ENCODE results near the gene CYP24A1. TPM values are rescaled to one million over a fixed set of nuclear protein-coding genes. Genes with fewer than 3 reads are reported as not detected.

Gene CYP24A1
- polyA plus RNA-seq, 2 donors, result 0.39 to 1.6 TPM

DNA sequence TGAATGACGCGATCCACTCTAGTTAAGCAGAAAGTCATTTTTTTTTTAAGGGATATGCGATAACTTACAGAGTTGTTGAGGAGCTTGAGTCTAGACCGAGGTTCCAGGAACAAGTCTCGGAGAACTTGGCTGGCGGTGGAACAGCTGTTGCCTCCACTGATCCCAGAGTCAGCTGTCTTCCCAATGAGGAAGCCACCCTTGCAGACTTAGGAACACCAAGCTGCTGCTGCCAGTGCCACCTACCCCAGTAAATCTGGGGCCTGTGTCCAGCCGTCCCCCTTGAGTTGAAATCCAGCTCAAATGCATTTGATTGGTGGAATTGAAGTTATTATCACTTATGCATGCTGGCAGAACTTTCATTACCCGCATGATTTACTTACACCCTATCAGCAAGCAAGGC is 40.8 kb upstream of the CYP24A1 start:
- WGBS, 2 donors, result 89 to 93% methylated on average over 8 of the region's 8 CpGs
- Histone ChIP-seq H3K36me3 (ENCODE audit: control insufficient read depth in 2 of 2, insufficient read depth in 2 of 2, low read length in 1 of 2) (peaks cover 0 to 6% of the 10 kb centered on the region in 2 donors), H3K9me3 (ENCODE audit: control insufficient read depth in 2 of 2, insufficient read depth in 1 of 2, low read depth in 1 of 2, low read length in 1 of 2) (no peaks in the 10 kb centered on the region), H3K4me1 (ENCODE audit: control insufficient read depth in 2 of 2, insufficient read depth in 2 of 2, low read length in 1 of 2) (no peaks in the 10 kb centered on the region), H3K4me3 (ENCODE audit: low read depth in 1 of 2, low read length in 2 of 2) (no peak overlapping the region), H3K27me3 (ENCODE audit: control insufficient read depth in 1 of 2, insufficient read depth in 2 of 2, low read length in 2 of 2) (no peaks in the 10 kb centered on the region), H3K27ac (ENCODE audit: low read depth in 2 of 2, low read length in 1 of 2) (no peak overlapping the region)

DNA sequence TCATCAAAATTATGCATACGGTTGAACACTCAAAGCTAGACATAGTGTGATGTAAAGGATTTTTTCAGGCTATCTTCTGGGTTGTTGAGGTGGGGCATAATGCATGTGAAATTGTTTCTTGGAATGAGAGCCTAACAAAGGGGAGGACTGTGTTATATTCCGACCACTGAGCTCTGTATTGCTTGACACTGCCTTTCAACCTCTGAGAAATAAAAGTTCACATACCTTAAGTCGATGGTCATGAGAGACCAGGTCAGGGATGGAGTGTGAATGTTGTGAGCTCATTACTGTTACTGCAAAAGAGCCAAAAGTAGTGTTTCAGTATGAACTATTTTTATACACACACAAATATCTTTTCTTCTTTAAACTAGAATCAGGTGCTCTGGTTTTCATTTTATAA is 39.1 kb upstream of the CYP24A1 start:
- no peak overlapping the region for H3K4me3 ChIP-seq (ENCODE audit: low read depth in 1 of 2, low read length in 2 of 2)
- H3K4me1 ChIP-seq (ENCODE audit: control insufficient read depth in 2 of 2, insufficient read depth in 2 of 2, low read length in 1 of 2), result no peaks in the 10 kb centered on the region
- no peaks in the 10 kb centered on the region for H3K27me3 ChIP-seq (ENCODE audit: control insufficient read depth in 1 of 2, insufficient read depth in 2 of 2, low read length in 2 of 2)
- peaks cover 0 to 5% of the 10 kb centered on the region in 2 donors for H3K36me3 ChIP-seq (ENCODE audit: control insufficient read depth in 2 of 2, insufficient read depth in 2 of 2, low read length in 1 of 2)
- WGBS, 2 donors, result 86 to 93% methylated on average over 3 of the region's 3 CpGs
- H3K9me3 ChIP-seq (ENCODE audit: control insufficient read depth in 2 of 2, insufficient read depth in 1 of 2, low read depth in 1 of 2, low read length in 1 of 2), result no peaks in the 10 kb centered on the region
- no peak overlapping the region for H3K27ac ChIP-seq (ENCODE audit: low read depth in 2 of 2, low read length in 1 of 2)

DNA sequence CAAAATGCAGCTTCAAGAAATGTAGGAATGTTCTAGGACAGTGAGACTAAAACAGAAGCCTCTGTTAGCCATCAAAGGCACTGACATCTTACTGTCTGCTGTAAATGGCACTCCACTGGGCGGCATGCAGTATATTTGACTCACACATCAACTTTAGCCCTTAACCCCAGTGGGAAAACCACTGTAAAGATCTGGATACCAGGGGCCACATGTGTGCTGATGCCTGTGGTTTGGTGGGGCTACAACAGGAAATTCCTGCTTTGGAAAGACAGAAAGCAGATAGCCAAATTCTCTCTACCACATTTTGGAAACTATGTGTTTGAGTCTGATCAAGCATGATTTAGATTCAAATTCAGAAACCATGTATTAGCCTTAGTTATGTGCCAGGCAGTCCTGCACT is 38.4 kb upstream of the CYP24A1 start:
- Histone ChIP-seq H3K27me3 (ENCODE audit: control insufficient read depth in 1 of 2, insufficient read depth in 2 of 2, low read length in 2 of 2) (no peaks in the 10 kb centered on the region), H3K4me1 (ENCODE audit: control insufficient read depth in 2 of 2, insufficient read depth in 2 of 2, low read length in 1 of 2) (no peaks in the 10 kb centered on the region), H3K4me3 (ENCODE audit: low read depth in 1 of 2, low read length in 2 of 2) (no peak overlapping the region), H3K27ac (ENCODE audit: low read depth in 2 of 2, low read length in 1 of 2) (no peak overlapping the region), H3K36me3 (ENCODE audit: control insufficient read depth in 2 of 2, insufficient read depth in 2 of 2, low read length in 1 of 2) (peaks cover 0 to 3% of the 10 kb centered on the region in 2 donors), H3K9me3 (ENCODE audit: control insufficient read depth in 2 of 2, insufficient read depth in 1 of 2, low read depth in 1 of 2, low read length in 1 of 2) (no peaks in the 10 kb centered on the region)
- 83 to 85% methylated on average over 1 of the region's 1 CpG for WGBS, 2 donors

DNA sequence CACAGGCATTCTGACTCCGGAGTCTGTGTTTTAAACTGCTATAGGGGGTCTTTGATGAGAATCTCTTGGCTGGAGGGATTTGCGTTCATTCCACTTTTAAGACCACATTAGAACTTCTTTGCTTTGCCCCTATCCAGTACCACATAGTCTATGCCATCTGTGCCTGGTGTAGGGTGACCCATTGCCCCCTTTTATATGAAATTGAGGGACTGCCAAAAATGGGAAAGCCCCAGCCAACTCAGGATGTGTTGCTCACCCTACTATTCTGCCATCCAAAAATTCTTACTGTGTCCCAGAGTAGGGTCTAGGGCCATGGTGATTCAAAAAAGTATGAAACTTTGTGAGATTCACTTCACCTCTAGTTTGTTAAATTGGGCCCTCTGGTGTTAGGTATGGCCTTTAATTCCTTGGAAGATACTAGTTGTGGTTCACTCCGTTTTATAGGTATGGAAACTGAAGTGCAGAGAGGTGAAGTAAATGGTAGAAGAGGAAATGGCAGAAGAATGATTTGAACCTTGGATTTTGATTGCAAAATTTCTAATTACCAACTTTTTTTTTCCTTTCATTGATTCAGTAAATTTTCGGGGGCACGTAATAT is 35.5 kb upstream of the CYP24A1 start:
- no peaks in the 10 kb centered on the region for H3K9me3 ChIP-seq (ENCODE audit: control insufficient read depth in 2 of 2, insufficient read depth in 1 of 2, low read depth in 1 of 2, low read length in 1 of 2)
- no peaks in the 10 kb centered on the region for H3K4me1 ChIP-seq (ENCODE audit: control insufficient read depth in 2 of 2, insufficient read depth in 2 of 2, low read length in 1 of 2)
- H3K27ac ChIP-seq (ENCODE audit: low read depth in 2 of 2, low read length in 1 of 2), result no peak overlapping the region
- H3K36me3 ChIP-seq (ENCODE audit: control insufficient read depth in 2 of 2, insufficient read depth in 2 of 2, low read length in 1 of 2), result peaks cover 0 to 3% of the 10 kb centered on the region in 2 donors
- H3K27me3 ChIP-seq (ENCODE audit: control insufficient read depth in 1 of 2, insufficient read depth in 2 of 2, low read length in 2 of 2), result no peaks in the 10 kb centered on the region
- WGBS, 2 donors, result 77% methylated on average over 5 of the region's 5 CpGs
- peak overlapping the region in 1 of 2 donors; percentile 87 for H3K4me3 ChIP-seq (ENCODE audit: low read depth in 1 of 2, low read length in 2 of 2)

DNA sequence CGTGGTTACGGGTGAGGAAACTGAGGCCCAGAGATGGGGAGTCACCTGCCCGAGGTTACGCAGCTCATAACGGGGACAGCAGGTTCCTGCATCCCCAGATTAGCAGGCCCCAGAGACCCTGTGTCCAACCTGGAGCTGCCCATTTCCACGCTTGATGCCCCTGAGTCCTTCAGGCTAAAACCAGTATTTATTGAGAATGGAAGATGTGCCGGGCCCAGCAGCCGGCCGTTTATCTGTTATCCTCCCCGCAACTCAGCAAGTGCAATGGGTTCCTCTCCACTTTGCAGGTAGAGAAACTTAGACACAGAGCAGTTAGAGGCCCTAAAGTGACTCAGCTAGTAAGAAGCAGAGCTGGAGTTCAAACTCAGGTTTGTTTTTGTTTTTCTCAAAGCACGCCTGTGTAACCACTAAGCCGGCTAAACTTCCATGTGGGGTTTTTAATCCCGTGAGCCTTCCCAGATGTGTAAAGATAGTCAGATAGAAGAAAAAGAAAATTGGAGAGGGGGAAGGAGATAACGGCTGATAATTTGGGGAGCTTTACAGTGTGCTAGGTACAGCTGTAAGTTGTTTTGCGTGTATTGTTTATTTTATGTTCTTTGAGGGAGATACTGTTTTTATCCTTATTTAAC is 34.9 kb upstream of the CYP24A1 start:
- H3K27ac ChIP-seq (ENCODE audit: low read depth in 2 of 2, low read length in 1 of 2), result peak overlapping the region; percentile 92 to 97
- H3K4me1 ChIP-seq (ENCODE audit: control insufficient read depth in 2 of 2, insufficient read depth in 2 of 2, low read length in 1 of 2), result peaks cover 0 to 2% of the 10 kb centered on the region in 2 donors
- WGBS, 2 donors, result 2 to 3% methylated on average over 15 of the region's 15 CpGs
- H3K36me3 ChIP-seq (ENCODE audit: control insufficient read depth in 2 of 2, insufficient read depth in 2 of 2, low read length in 1 of 2), result peaks cover 0 to 3% of the 10 kb centered on the region in 2 donors
- H3K9me3 ChIP-seq (ENCODE audit: control insufficient read depth in 2 of 2, insufficient read depth in 1 of 2, low read depth in 1 of 2, low read length in 1 of 2), result no peaks in the 10 kb centered on the region
- no peaks in the 10 kb centered on the region for H3K27me3 ChIP-seq (ENCODE audit: control insufficient read depth in 1 of 2, insufficient read depth in 2 of 2, low read length in 2 of 2)
- peak overlapping the region; percentile 87 to 97 for H3K4me3 ChIP-seq (ENCODE audit: low read depth in 1 of 2, low read length in 2 of 2)

DNA sequence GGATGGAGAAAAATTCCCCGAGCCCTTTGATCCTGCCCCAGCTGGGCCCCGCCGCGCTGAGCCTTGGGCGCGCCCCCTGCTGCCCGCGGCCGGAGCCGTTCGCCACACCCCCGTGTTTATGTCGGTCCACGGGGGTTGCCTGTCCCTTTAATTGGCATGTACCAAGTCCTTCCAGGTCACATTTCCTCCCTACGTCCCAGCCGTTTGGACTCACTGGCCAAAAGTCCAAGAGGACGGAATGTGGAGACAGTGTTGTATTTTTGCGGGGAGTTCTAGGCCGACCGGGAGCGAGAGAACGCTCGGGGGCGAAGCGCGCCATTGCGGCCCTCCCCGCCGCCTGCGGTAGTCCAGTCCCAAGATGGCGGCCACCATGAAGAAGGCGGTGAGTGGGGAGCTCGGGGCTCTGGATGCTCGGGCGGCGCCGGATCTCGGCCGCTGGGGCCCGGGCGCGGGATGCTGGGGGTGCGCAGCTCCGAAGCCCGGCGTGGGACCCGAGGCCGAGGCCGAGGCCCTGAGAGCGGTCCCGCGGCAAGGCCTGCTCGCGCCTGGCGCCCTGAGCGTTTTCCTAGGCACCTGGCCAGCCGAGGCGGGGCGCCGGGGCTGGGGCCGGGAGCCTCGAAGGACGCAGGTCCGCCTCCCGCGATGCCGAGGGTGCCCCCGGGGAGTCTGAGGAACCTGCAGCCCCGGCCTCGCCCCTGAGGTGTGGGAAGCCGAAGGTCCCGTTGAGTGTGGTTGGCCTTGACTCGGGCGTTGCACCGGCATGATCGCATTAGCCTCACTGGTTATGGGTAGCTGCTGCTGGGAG is 34.2 kb upstream of the CYP24A1 start, which contains the start of gene PFDN4:
TSS of gene PFDN4 (plus strand) at position 345 of the 805 bp plus-strand sequence. CDS start at position 359, 14 bp downstream.
- Histone ChIP-seq H3K36me3 (ENCODE audit: control insufficient read depth in 2 of 2, insufficient read depth in 2 of 2, low read length in 1 of 2) (peaks cover 0 to 3% of the 10 kb centered on the region in 2 donors), H3K27me3 (ENCODE audit: control insufficient read depth in 1 of 2, insufficient read depth in 2 of 2, low read length in 2 of 2) (no peaks in the 10 kb centered on the region), H3K9me3 (ENCODE audit: control insufficient read depth in 2 of 2, insufficient read depth in 1 of 2, low read depth in 1 of 2, low read length in 1 of 2) (no peaks in the 10 kb centered on the region), H3K4me3 (ENCODE audit: low read depth in 1 of 2, low read length in 2 of 2) (peak within 1 kb of the TSS; percentile 87 to 97), H3K4me1 (ENCODE audit: control insufficient read depth in 2 of 2, insufficient read depth in 2 of 2, low read length in 1 of 2) (peaks cover 0 to 2% of the 10 kb centered on the region in 2 donors), H3K27ac (ENCODE audit: low read depth in 2 of 2, low read length in 1 of 2) (peak within 1 kb of the TSS; percentile 92 to 97)
- WGBS, 2 donors, result 0% methylated on average over 64 to 76 of the region's 76 CpGs

DNA sequence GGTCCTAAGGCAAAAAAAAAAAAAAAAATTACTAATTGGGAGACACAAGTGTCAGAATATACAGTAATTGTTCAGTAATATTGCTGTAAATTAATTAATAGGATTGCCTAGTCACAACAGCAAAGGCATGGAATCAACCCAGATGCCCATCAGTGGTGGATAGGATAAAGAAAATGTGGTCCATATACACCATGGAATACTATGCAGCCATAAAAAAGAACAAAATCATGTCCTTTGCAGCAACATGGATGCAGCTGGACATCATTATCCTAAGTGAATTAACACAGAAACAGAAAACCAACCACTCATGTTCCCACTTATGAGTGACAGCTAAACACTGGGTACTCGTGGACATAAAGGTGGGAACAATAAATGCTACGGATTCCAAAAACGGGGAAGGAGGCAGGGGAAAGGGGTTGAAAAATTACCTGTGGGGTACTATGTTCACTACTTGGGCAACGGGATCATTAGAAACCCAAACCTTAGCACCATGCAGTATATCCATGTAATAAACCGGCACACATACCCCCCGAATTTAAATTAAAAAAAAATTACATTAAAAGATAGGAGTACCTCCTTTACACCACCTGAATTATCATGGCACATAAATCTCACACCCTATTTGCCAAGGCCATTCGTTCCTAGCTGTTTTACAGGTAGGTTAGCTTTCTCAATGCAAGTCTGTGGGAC is 33.4 kb upstream of the CYP24A1 start:
- H3K4me3 ChIP-seq (ENCODE audit: low read depth in 1 of 2, low read length in 2 of 2), result no peak overlapping the region
- no peaks in the 10 kb centered on the region for H3K9me3 ChIP-seq (ENCODE audit: control insufficient read depth in 2 of 2, insufficient read depth in 1 of 2, low read depth in 1 of 2, low read length in 1 of 2)
- H3K36me3 ChIP-seq (ENCODE audit: control insufficient read depth in 2 of 2, insufficient read depth in 2 of 2, low read length in 1 of 2), result peaks cover 0 to 2% of the 10 kb centered on the region in 2 donors
- peaks cover 0 to 2% of the 10 kb centered on the region in 2 donors for H3K4me1 ChIP-seq (ENCODE audit: control insufficient read depth in 2 of 2, insufficient read depth in 2 of 2, low read length in 1 of 2)
- no peaks in the 10 kb centered on the region for H3K27me3 ChIP-seq (ENCODE audit: control insufficient read depth in 1 of 2, insufficient read depth in 2 of 2, low read length in 2 of 2)
- H3K27ac ChIP-seq (ENCODE audit: low read depth in 2 of 2, low read length in 1 of 2), result no peak overlapping the region
- 53 to 57% methylated on average over 7 of the region's 7 CpGs for WGBS, 2 donors

DNA sequence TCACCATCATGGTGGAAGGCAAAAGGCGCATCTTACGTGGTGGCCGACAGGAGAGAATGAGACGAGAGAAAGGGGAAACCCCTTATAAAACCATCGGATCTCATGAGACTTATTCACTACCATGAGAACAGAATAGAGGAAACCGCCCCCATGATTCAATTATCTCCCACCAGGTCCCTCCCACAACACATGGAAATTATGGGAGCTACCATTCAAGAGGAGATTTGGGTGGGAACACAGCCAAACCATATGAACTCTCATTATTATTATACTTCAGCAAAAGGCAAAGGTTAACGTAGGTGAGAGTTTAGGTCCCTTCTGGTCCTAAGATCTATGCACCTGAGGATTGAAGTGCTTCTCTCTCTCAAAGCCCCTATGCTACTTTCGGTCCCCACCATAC is 31.7 kb upstream of the CYP24A1 start:
- H3K4me1 ChIP-seq (ENCODE audit: control insufficient read depth in 2 of 2, insufficient read depth in 2 of 2, low read length in 1 of 2), result peaks cover 2% of the 10 kb centered on the region in 2 donors
- no peaks in the 10 kb centered on the region for H3K9me3 ChIP-seq (ENCODE audit: control insufficient read depth in 2 of 2, insufficient read depth in 1 of 2, low read depth in 1 of 2, low read length in 1 of 2)
- 84% methylated on average over 8 of the region's 8 CpGs for WGBS, 2 donors
- H3K36me3 ChIP-seq (ENCODE audit: control insufficient read depth in 2 of 2, insufficient read depth in 2 of 2, low read length in 1 of 2), result no peaks in the 10 kb centered on the region
- H3K27ac ChIP-seq (ENCODE audit: low read depth in 2 of 2, low read length in 1 of 2), result no peak overlapping the region
- no peaks in the 10 kb centered on the region for H3K27me3 ChIP-seq (ENCODE audit: control insufficient read depth in 1 of 2, insufficient read depth in 2 of 2, low read length in 2 of 2)
- H3K4me3 ChIP-seq (ENCODE audit: low read depth in 1 of 2, low read length in 2 of 2), result no peak overlapping the region

DNA sequence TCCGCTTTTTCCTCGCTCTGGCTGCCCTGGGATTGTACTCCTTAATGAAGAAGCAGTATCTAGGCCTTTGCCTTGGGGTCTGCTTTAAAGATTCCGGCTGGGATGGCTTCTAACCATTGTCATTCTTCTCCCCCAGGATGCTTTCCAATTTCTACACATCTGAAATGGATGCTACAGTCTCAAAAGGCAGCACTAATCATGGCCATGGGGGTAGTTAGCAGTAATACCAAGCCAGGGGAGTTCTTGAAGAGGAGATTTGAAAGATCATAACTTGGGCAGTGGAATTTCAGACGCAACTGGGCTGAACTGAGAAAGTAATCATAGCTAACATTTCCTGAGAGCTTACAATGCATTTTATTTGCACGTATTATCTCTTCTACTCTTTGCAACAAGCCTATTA is 30.7 kb upstream of the CYP24A1 start:
- Histone ChIP-seq H3K9me3 (ENCODE audit: control insufficient read depth in 2 of 2, insufficient read depth in 1 of 2, low read depth in 1 of 2, low read length in 1 of 2) (no peaks in the 10 kb centered on the region), H3K36me3 (ENCODE audit: control insufficient read depth in 2 of 2, insufficient read depth in 2 of 2, low read length in 1 of 2) (no peaks in the 10 kb centered on the region), H3K27me3 (ENCODE audit: control insufficient read depth in 1 of 2, insufficient read depth in 2 of 2, low read length in 2 of 2) (no peaks in the 10 kb centered on the region), H3K4me1 (ENCODE audit: control insufficient read depth in 2 of 2, insufficient read depth in 2 of 2, low read length in 1 of 2) (peaks cover 2% of the 10 kb centered on the region in 2 donors), H3K4me3 (ENCODE audit: low read depth in 1 of 2, low read length in 2 of 2) (no peak overlapping the region), H3K27ac (ENCODE audit: low read depth in 2 of 2, low read length in 1 of 2) (no peak overlapping the region)
- 85 to 92% methylated on average over 5 of the region's 5 CpGs for WGBS, 2 donors
